GM12891 (cell line): ENCODE measurements around the gene TCF7L2.

Experiments used
- PAX5 ChIP-seq: IDR thresholded peaks from 2 replicates; pipeline ENCODE4 v1.6.1; 2011; ENCODE audit warnings: low read length, moderate library complexity, mild to moderate bottlenecking; ENCODE audit not compliant: insufficient read depth, severe bottlenecking
- POLR2A ChIP-seq: IDR thresholded peaks from 2 replicates; pipeline ENCODE4 v1.6.1; 2011; ENCODE audit warnings: low read depth, low read length, control low read depth
- POLR2AphosphoS5 ChIP-seq: IDR thresholded peaks from 2 replicates; pipeline ENCODE4 v1.6.1; 2011; ENCODE audit warnings: low read depth, low read length, control low read depth
- POU2F2 ChIP-seq: IDR thresholded peaks from 2 replicates; pipeline ENCODE4 v1.6.1; 2011; ENCODE audit warnings: low read depth, mild to moderate bottlenecking, control low read depth, low read length, moderate library complexity
- SPI1 ChIP-seq: IDR thresholded peaks from 2 replicates; pipeline ENCODE4 v1.6.1; 2011; ENCODE audit warnings: low read depth, low read length, control low read depth
- TAF1 ChIP-seq: IDR thresholded peaks from 2 replicates; pipeline ENCODE4 v1.6.1; 2011; ENCODE audit warnings: low read depth, low read length, control low read depth

DNA sequence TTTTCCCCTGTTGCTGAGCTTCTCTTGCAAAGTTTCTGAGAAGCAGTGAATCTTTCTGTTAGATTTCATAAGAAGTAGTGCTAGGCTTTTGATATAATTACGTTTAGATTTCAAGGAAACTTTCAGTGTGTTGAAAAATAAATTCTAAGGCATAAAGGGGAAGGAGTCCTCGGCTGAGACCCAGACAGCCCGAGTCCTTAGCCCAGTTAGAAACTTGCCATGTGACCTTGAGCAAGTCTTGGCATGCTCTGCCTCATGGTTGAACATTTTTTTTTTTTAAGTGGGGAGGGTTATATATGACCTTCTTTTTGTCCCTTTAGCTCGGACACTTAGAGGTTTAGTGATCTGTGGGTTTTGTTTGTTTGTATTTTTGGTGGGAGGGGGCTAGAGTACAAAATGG is 117.5 kb downstream of the TCF7L2 start:
- TF ChIP-seq POLR2A = no peak
- no peak for TF ChIP-seq POLR2AphosphoS5
- no peak for TF ChIP-seq POU2F2
- no peak for TF ChIP-seq TAF1
- no peak for TF ChIP-seq PAX5
- no peak for TF ChIP-seq SPI1
